Ishikawa (cell line): Measurements from ENCODE around the gene CDKN2AIPNL.

Source experiments
- CEBPB ChIP-seq: IDR thresholded peaks from 2 replicates; pipeline ENCODE4 v1.6.1; 2012
- CREB1 ChIP-seq: IDR thresholded peaks from 2 replicates; pipeline ENCODE4 v1.6.1; 2012; ENCODE audit warnings: low read depth
- EGR1 ChIP-seq: IDR thresholded peaks from 2 replicates; pipeline ENCODE4 v1.6.1; 2012
- EP300 ChIP-seq: IDR thresholded peaks from 2 replicates; pipeline ENCODE4 v1.6.1; 2012; ENCODE audit warnings: borderline replicate concordance
- FOXM1 ChIP-seq: IDR thresholded peaks from 2 replicates; pipeline ENCODE4 v1.6.1; 2012; ENCODE audit warnings: low read depth, borderline replicate concordance
- MAX ChIP-seq: IDR thresholded peaks from 2 replicates; pipeline ENCODE4 v1.6.1; 2012
- NFIC ChIP-seq: IDR thresholded peaks from 2 replicates; pipeline ENCODE4 v1.6.1; 2012
- RAD21 ChIP-seq: IDR thresholded peaks from 2 replicates; pipeline ENCODE4 v1.6.1; 2012; ENCODE audit warnings: low read depth
- TAF1 ChIP-seq: IDR thresholded peaks from 2 replicates; pipeline ENCODE4 v1.6.1; 2012; ENCODE audit warnings: low read depth, mild to moderate bottlenecking
- TCF12 ChIP-seq: IDR thresholded peaks from 2 replicates; pipeline ENCODE4 v1.6.1; 2012; ENCODE audit warnings: low read depth
- TEAD4 ChIP-seq: IDR thresholded peaks from 2 replicates; pipeline ENCODE4 v1.6.1; 2012
- YY1 ChIP-seq: IDR thresholded peaks from 2 replicates; pipeline ENCODE4 v1.6.1; 2012; ENCODE audit warnings: low read depth
- ZBTB7A ChIP-seq: IDR thresholded peaks from 2 replicates; pipeline ENCODE4 v1.6.1; 2012; ENCODE audit warnings: low read depth
- TF ChIP-seq, protein P1 (sequence below): IDR thresholded peaks from 2 replicates; pipeline ENCODE4 v1.6.1; 2012
- TF ChIP-seq, protein P2 (sequence below): IDR thresholded peaks from 2 replicates; pipeline ENCODE4 v1.6.1; 2012; ENCODE audit warnings: low read depth, mild to moderate bottlenecking

Gene CDKN2AIPNL

GRCh38 chr5:134451225-134451935, 39.7 kb upstream of the CDKN2AIPNL start:
- TF ChIP-seq ZBTB7A (no peak), CEBPB (no peak), TEAD4 (no peak), CREB1 (no peak), TCF12 (no peak), EP300 (no peak), MAX (no peak)
- TF ChIP-seq, protein P1, sequence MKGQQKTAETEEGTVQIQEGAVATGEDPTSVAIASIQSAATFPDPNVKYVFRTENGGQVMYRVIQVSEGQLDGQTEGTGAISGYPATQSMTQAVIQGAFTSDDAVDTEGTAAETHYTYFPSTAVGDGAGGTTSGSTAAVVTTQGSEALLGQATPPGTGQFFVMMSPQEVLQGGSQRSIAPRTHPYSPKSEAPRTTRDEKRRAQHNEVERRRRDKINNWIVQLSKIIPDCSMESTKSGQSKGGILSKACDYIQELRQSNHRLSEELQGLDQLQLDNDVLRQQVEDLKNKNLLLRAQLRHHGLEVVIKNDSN: no peak

DNA sequence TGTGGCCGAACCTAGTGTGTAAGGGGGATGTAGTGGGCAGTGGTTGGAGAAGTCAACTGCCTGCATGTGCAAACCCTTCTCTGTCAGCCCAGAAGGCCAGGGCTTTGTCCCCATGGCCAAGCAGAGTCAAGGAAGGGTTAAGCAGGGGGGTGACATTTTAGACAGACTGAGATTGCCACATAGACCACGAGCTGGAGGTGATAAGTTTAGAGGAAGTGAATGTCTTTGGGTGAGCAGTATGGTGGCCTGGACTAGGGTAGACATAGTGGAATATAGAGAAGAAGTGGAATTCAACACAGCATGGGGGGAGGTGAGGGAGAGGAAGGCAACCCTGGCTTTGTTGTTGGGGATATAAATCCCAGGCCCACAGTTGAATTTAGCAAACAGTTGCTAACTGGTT, 38.7 kb upstream of the CDKN2AIPNL start:
- TF ChIP-seq EP300: no peak
- TF ChIP-seq, protein P2, sequence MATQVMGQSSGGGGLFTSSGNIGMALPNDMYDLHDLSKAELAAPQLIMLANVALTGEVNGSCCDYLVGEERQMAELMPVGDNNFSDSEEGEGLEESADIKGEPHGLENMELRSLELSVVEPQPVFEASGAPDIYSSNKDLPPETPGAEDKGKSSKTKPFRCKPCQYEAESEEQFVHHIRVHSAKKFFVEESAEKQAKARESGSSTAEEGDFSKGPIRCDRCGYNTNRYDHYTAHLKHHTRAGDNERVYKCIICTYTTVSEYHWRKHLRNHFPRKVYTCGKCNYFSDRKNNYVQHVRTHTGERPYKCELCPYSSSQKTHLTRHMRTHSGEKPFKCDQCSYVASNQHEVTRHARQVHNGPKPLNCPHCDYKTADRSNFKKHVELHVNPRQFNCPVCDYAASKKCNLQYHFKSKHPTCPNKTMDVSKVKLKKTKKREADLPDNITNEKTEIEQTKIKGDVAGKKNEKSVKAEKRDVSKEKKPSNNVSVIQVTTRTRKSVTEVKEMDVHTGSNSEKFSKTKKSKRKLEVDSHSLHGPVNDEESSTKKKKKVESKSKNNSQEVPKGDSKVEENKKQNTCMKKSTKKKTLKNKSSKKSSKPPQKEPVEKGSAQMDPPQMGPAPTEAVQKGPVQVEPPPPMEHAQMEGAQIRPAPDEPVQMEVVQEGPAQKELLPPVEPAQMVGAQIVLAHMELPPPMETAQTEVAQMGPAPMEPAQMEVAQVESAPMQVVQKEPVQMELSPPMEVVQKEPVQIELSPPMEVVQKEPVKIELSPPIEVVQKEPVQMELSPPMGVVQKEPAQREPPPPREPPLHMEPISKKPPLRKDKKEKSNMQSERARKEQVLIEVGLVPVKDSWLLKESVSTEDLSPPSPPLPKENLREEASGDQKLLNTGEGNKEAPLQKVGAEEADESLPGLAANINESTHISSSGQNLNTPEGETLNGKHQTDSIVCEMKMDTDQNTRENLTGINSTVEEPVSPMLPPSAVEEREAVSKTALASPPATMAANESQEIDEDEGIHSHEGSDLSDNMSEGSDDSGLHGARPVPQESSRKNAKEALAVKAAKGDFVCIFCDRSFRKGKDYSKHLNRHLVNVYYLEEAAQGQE: no peak
- TF ChIP-seq YY1: no peak
- TF ChIP-seq CREB1: no peak
- TF ChIP-seq FOXM1: no peak
- TF ChIP-seq RAD21: no peak
- no peak for TF ChIP-seq MAX
- TF ChIP-seq, protein P1: no peak
- no peak for TF ChIP-seq TCF12
- no peak for TF ChIP-seq EGR1
- TF ChIP-seq TAF1: no peak
- TF ChIP-seq CEBPB: no peak
- no peak for TF ChIP-seq NFIC
- TF ChIP-seq TEAD4: no peak
- no peak for TF ChIP-seq ZBTB7A

DNA sequence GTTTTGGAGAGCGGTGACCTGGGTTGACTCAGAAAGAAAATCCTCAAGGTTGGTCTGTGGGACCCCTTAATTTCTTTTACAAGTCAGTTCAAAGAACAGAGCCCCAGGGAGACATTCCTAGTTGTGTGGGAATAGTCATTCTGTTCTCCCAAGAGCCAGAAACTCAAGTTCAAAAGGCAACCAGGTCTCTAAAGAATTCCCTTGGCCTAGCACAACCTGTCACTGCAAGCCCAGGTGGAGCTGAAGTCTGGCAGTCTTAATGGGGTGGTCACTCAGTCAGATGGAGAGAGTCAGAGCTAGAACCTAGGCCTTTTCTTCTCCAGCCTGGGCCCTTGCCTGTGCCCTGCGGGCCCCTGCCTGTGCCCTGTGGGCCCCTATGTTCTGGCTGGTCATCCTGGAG, 37.5 kb upstream of the CDKN2AIPNL start:
- TF ChIP-seq, protein P1: no peak

GRCh38 chr5:134447815-134448520, 36.3 kb upstream of the CDKN2AIPNL start:
- TF ChIP-seq TAF1 (no peak), NFIC (no peak), TEAD4 (no peak), ZBTB7A (no peak), EGR1 (no peak), TCF12 (no peak), EP300 (no peak)

- TF ChIP-seq EGR1 (no peak), MAX (no peak), TAF1 (no peak), CEBPB (no peak), EP300 (no peak), CREB1 (no peak), ZBTB7A (no peak), FOXM1 (no peak)
- TF ChIP-seq, protein P2: no peak
Measured at GRCh38 chr5:134446938-134447337, 35.3 kb upstream of the CDKN2AIPNL start.
